ENCODE measurements around the gene IL17RD.

- TF ChIP-seq CTCF (IDR thresholded peaks at IDR 0.05) (no peak), POLR2AphosphoS5 (IDR thresholded peaks at IDR 0.05; ENCODE audit: insufficient read depth in 1 of 2, low read depth in 1 of 2) (no peak)
Observed at GRCh38 chr3:57093489-57093888, 71.7 kb downstream of the IL17RD start.

All from vagina (tissue), 2 donors.